CD14-positive monocyte (primary cell): ENCODE measurements around the gene SMCO4. TPM values are rescaled to one million over a fixed set of nuclear protein-coding genes. Genes with fewer than 3 reads are reported as not detected.
A peak's percentile ranks its signal among the peaks of the same experiment; 100 is the strongest.

Experiments
- DNase-seq, 3 donors: peaks; one replicate each; pipeline ENCODE4 v3.0.0-alpha.2; 2011 to 2022
- H2AFZ ChIP-seq: 2 replicates; pipeline ENCODE4 v1.6.0; 2012; ENCODE audit warnings: mild to moderate bottlenecking, low read depth, low read length, inconsistent platforms; ENCODE audit not compliant: insufficient read depth, poor library complexity, severe bottlenecking
- H3K27ac ChIP-seq, 2 donors: 1 replicate in 1 of 2; 2 replicates in 1 of 2; pipeline ENCODE4 v1.5.1; 2012 to 2013; ENCODE audit warnings: low read length in 2 of 2, control low read depth in 1 of 2, inconsistent platforms in 1 of 2, low read depth in 1 of 2, mild to moderate bottlenecking in 1 of 2
- H3K27me3 ChIP-seq, 2 donors: one replicate each; pipeline versions ENCODE4 v1.6.0 to v1.6.1; 2011 to 2013; ENCODE audit warnings: low read length in 2 of 2; ENCODE audit not compliant: control insufficient read depth in 2 of 2, insufficient read depth in 2 of 2
- H3K36me3 ChIP-seq, 2 donors: replicated peaks in 1 of 2; 1 replicate in 1 of 2; 2 replicates in 1 of 2; pipeline versions ENCODE4 v1.5.1 to v1.6.1; 2012 to 2013; ENCODE audit warnings: low read length in 2 of 2, control low read depth in 1 of 2, inconsistent platforms in 1 of 2, mild to moderate bottlenecking in 1 of 2; ENCODE audit not compliant: insufficient read depth in 2 of 2, control insufficient read depth in 1 of 2
- H3K4me1 ChIP-seq, 2 donors: 1 replicate in 1 of 2; 2 replicates in 1 of 2; pipeline versions ENCODE4 v1.5.1 to v1.6.1; 2012 to 2013; ENCODE audit warnings: low read length in 2 of 2, control low read depth in 1 of 2, inconsistent platforms in 1 of 2, mild to moderate bottlenecking in 1 of 2, moderate library complexity in 1 of 2; ENCODE audit not compliant: insufficient read depth in 2 of 2, control insufficient read depth in 1 of 2
- H3K4me2 ChIP-seq: replicated peaks from 2 replicates; pipeline ENCODE3; 2012; ENCODE audit warnings: low read length, moderate library complexity, mild to moderate bottlenecking; ENCODE audit not compliant: poor library complexity, severe bottlenecking; ENCODE audit errors: extremely low read depth
- H3K4me3 ChIP-seq, 3 experiments: fragments of 200-600 bp in 1 of 3; sonication (generic) in 1 of 3; replicated peaks in 1 of 3; 1 replicate in 2 of 3; 2 replicates in 1 of 3; pipeline ENCODE4 v1.5.1; 2011 to 2013; ENCODE audit warnings: low read length in 3 of 3, mild to moderate bottlenecking in 3 of 3, control low read depth in 2 of 3, low read depth in 2 of 3, inconsistent platforms in 1 of 3, moderate library complexity in 1 of 3
- H3K79me2 ChIP-seq: 2 replicates; pipeline ENCODE4 v1.6.0; 2012; ENCODE audit warnings: mild to moderate bottlenecking, control low read depth, inconsistent platforms, low read length, moderate library complexity; ENCODE audit not compliant: insufficient read depth
- H3K9ac ChIP-seq: 2 replicates; pipeline ENCODE4 v1.6.0; 2017; ENCODE audit warnings: low read length, mild to moderate bottlenecking; ENCODE audit not compliant: insufficient read depth, poor library complexity, severe bottlenecking
- H3K9me3 ChIP-seq, 2 donors: replicated peaks in 1 of 2; 1 replicate in 1 of 2; 2 replicates in 1 of 2; pipeline versions ENCODE4 v1.5.1 to v1.6.1; 2012 to 2013; ENCODE audit warnings: low read length in 2 of 2, control low read depth in 1 of 2; ENCODE audit not compliant: control insufficient read depth in 1 of 2, insufficient read depth in 1 of 2
- H4K20me1 ChIP-seq: 2 replicates; pipeline ENCODE4 v1.6.0; 2012; ENCODE audit warnings: mild to moderate bottlenecking, low read length, control low read depth, moderate library complexity; ENCODE audit not compliant: insufficient read depth
- H3K27ac Mint-ChIP-seq, 7 donors: one replicate each; pipeline ENCODE4 v1.8.0; 2020; ENCODE audit warnings: mild to moderate bottlenecking in 7 of 7, mixed read lengths in 7 of 7, moderate library complexity in 6 of 7, inconsistent platforms in 2 of 7
- H3K27me3 Mint-ChIP-seq, 3 donors: one replicate each; pipeline ENCODE4 v1.8.0; 2021 to 2022; ENCODE audit warnings: low read depth in 3 of 3, mild to moderate bottlenecking in 3 of 3, mixed read lengths in 3 of 3, moderate library complexity in 3 of 3, inconsistent platforms in 1 of 3
- H3K36me3 Mint-ChIP-seq, 2 donors: one replicate each; pipeline ENCODE4 v1.8.0; 2020; ENCODE audit warnings: mixed read lengths in 2 of 2, inconsistent platforms in 1 of 2, mild to moderate bottlenecking in 1 of 2
- H3K4me1 Mint-ChIP-seq: one replicate; pipeline ENCODE4 v1.8.0; 2020; ENCODE audit warnings: mild to moderate bottlenecking, mixed read lengths
- H3K4me3 Mint-ChIP-seq, 2 donors: one replicate each; pipeline ENCODE4 v1.8.0; 2020; ENCODE audit warnings: mild to moderate bottlenecking in 2 of 2, mixed read lengths in 2 of 2, moderate library complexity in 1 of 2
- H3K9me3 Mint-ChIP-seq, 7 donors: one replicate each; pipeline ENCODE4 v1.8.0; 2020 to 2022; ENCODE audit warnings: mixed read lengths in 7 of 7, mild to moderate bottlenecking in 6 of 7, moderate library complexity in 6 of 7, inconsistent platforms in 2 of 7
- WGBS: methylation state at CpG from one replicate; pipeline ENCODE4 v1.1.5; 2013; ENCODE audit warnings: missing lambda C conversion rate; ENCODE audit not compliant: insufficient coverage; 5-methylcytosine and 5-hydroxymethylcytosine counted together
- intact Hi-C, 2 donors: fragments of 100-400 bp; cut with micrococcal nuclease; formaldehyde crosslinking; loops; one replicate each; pipeline versions ENCODE4 v1.15.0 to v1.15.1; 2023
- polyA plus RNA-seq, 3 donors: library from polyadenylated mRNA; depleted of rRNA in 1 of 3; unstranded in 2 of 3; stranded (reverse) in 1 of 3; fragments of 300-500 nt in 2 of 3; fragments of >200 nt in 1 of 3; fragmentation: Illumina TruSeq in 2 of 3; gene quantifications; 1 replicate in 2 of 3; 2 replicates in 1 of 3; pipeline ENCODE4 v1.2.3, GENCODE V29; 2012 to 2021
- TF ChIP-seq, protein P1 (sequence below): fragments of 200-600 bp; IDR thresholded peaks from one replicate; pipeline ENCODE4 v1.8.0; 2022; ENCODE audit warnings: antibody characterized with exemption, mild to moderate bottlenecking

SMCO4 gene
- polyA plus RNA-seq, 3 donors, result 110 to 242 (median 169) TPM

- H3K36me3 Mint-ChIP-seq, result peaks cover 22 to 32% of the 10 kb centered on the region in 2 donors
- intact Hi-C loops, result loop anchor here in 1 of 2 donors (10.0 kb wide), 1 partner anchor 336 kb away; the partner anchor contains the start of gene SLC36A4
Measured at GRCh38 chr11:93530468-93530826, 12.7 kb downstream of the SMCO4 start.

DNA sequence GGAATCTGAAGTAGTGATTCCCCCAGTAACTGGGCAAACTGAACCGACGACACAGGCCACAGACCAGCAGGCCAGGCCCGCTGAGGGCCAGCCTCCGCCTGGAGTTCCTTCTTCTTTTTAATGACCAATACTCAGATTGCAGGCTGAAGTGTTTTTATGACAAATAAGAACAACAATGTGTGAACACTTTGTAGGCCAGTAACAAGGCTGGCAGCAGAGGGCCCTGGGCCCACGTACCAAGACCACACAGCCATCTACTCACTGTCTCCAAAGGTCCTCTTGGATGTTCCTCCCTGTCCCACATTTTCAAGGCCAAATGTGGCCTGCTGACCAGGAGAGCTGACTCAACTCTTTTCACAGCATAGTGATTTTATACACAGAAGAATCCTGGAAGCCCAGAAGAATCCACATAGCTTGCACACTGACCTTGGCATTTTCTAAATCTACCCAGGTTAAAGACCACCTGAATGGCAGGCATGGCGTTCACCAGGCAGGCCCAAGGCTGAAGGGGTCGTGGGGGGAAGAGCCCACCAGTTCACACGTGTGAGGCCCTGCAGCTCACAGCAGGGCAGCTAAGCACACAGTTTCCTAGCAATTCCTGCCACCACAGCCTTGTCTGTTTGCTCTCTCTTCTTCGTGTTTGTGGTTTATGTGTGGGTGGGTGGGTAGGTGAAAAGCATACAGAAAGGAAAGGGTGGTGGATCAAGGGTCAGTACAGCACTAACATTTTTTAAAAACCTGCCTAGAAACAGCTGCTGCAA, 13.3 kb downstream of the SMCO4 start:
- H3K9me3 Mint-ChIP-seq, result no peaks in the 10 kb centered on the region
- H3K36me3 ChIP-seq, result peaks cover 0 to 15% of the 10 kb centered on the region in 2 donors
- peaks cover 70% of the 10 kb centered on the region for H3K4me1 Mint-ChIP-seq
- H3K36me3 Mint-ChIP-seq, result peaks cover 17 to 27% of the 10 kb centered on the region in 2 donors
- TF ChIP-seq, protein P1, sequence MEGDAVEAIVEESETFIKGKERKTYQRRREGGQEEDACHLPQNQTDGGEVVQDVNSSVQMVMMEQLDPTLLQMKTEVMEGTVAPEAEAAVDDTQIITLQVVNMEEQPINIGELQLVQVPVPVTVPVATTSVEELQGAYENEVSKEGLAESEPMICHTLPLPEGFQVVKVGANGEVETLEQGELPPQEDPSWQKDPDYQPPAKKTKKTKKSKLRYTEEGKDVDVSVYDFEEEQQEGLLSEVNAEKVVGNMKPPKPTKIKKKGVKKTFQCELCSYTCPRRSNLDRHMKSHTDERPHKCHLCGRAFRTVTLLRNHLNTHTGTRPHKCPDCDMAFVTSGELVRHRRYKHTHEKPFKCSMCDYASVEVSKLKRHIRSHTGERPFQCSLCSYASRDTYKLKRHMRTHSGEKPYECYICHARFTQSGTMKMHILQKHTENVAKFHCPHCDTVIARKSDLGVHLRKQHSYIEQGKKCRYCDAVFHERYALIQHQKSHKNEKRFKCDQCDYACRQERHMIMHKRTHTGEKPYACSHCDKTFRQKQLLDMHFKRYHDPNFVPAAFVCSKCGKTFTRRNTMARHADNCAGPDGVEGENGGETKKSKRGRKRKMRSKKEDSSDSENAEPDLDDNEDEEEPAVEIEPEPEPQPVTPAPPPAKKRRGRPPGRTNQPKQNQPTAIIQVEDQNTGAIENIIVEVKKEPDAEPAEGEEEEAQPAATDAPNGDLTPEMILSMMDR, result no peak
- peaks cover 64% of the 10 kb centered on the region for H4K20me1 ChIP-seq
- peak overlapping the region; percentile 45 for H3K4me2 ChIP-seq
- peak overlapping the region; percentile 29 for H3K9ac ChIP-seq
- peak overlapping the region; percentile 72 to 84 for H3K27ac ChIP-seq
- H3K27me3 Mint-ChIP-seq, result peaks cover 0 to 3% (median 0%) of the 10 kb centered on the region in 3 donors
- peak overlapping the region in 1 of 3 experiments; percentile 30 for H3K4me3 ChIP-seq
- intact Hi-C loops, result loop anchor here (10.0 kb wide), 2 partner anchors 75 to 335 kb away; partner anchors contain the start of gene SLC36A4 (in 1 of the 2)
- H3K4me1 ChIP-seq, result peaks cover 55 to 57% of the 10 kb centered on the region in 2 donors
- no peaks in the 10 kb centered on the region for H3K9me3 ChIP-seq
- H2AFZ ChIP-seq, result peak overlapping the region; percentile 25
- H3K79me2 ChIP-seq, result peaks cover 88% of the 10 kb centered on the region
- H3K27ac Mint-ChIP-seq, result peak overlapping the region; percentile 84 to 94 (median 92)
- H3K4me3 Mint-ChIP-seq, result peak overlapping the region in 1 of 2 donors; percentile 70
- peak; percentile 59 to 71 (median 69) for DNase-seq
- 34% methylated on average over 4 of the region's 9 CpGs for WGBS
- no peaks in the 10 kb centered on the region for H3K27me3 ChIP-seq

More at GRCh38 chr11:93530468-93530826, 12.7 kb downstream of the SMCO4 start:
- peaks cover 49 to 52% of the 10 kb centered on the region in 2 donors for H3K4me1 ChIP-seq
- TF ChIP-seq, protein P1, result no peak
- H3K27me3 ChIP-seq, result no peaks in the 10 kb centered on the region
- H3K9me3 ChIP-seq, result no peaks in the 10 kb centered on the region
- H4K20me1 ChIP-seq, result peaks cover 67% of the 10 kb centered on the region
- DNase-seq, result no peak
- H3K4me3 ChIP-seq, result no peak overlapping the region
- H3K27ac Mint-ChIP-seq, result peak overlapping the region; percentile 66 to 93 (median 92)
- H3K9me3 Mint-ChIP-seq, result no peaks in the 10 kb centered on the region
- H3K36me3 ChIP-seq, result peaks cover 0 to 21% of the 10 kb centered on the region in 2 donors
- H3K4me1 Mint-ChIP-seq, result peaks cover 69% of the 10 kb centered on the region
- peak overlapping the region in 1 of 2 donors; percentile 31 for H3K4me3 Mint-ChIP-seq
- H3K27me3 Mint-ChIP-seq, result peaks cover 0 to under 1% (median 0%) of the 10 kb centered on the region in 3 donors
- peaks cover 88% of the 10 kb centered on the region for H3K79me2 ChIP-seq
- no peak overlapping the region for H3K9ac ChIP-seq
- no peak overlapping the region for H2AFZ ChIP-seq
- H3K4me2 ChIP-seq, result peak overlapping the region; percentile 45
- peak overlapping the region; percentile 72 to 84 for H3K27ac ChIP-seq
- 91% methylated on average over 1 of the region's 1 CpG for WGBS
